A549 (cell line): ENCODE results near the gene COL5A1. TPM values are rescaled to one million over a fixed set of nuclear protein-coding genes. Genes with fewer than 3 reads are reported as not detected.
A peak's percentile ranks its signal among the peaks of the same experiment; 100 is the strongest.

ENCODE experiments used
- ATAC-seq, 2 experiments: fragments of 200-7000 bp in 1 of 2; fragments of >200 bp in 1 of 2; cut with Nextera tagmentation in 1 of 2; cut with Tn5 transposase in 1 of 2; 3 replicates each; pipeline versions ENCODE4 v1.8.0 to v1.9.1; 2018 to 2020; ENCODE audit warnings: mild to moderate bottlenecking in 1 of 2, moderate library complexity in 1 of 2
- CTCF ChIA-PET: fragments of 300-600 bp; sonication (Branson Sonifier 250); formaldehyde crosslinking; extraction: SDS; loops from one replicate; lab custom pipeline; 2021; ENCODE audit warnings: antibody characterized with exemption, inconsistent platforms; lab: Yijun Ruan, JAX
- POLR2A ChIA-PET: fragments of 350-600 bp; formaldehyde crosslinking; extraction: SDS; loops from one replicate; lab custom pipeline; 2021; ENCODE audit warnings: antibody characterized with exemption, inconsistent platforms; lab: Yijun Ruan, JAX
- DNase-seq, 2 experiments: peaks; one replicate each; pipeline versions ENCODE4 v3.0.0 to v3.0.0-alpha.2; 2011 to 2016; ENCODE audit warnings: low read depth in 1 of 2, low spot score in 1 of 2
- FAIRE-seq: peaks from 2 replicates; lab custom pipeline; 2011; peaks lifted over from hg19 to GRCh38; lab: Jason Lieb, UNC
- H3K27ac ChIP-seq, 2 experiments: fragments of >200 bp; sonication (Bioruptor Twin); formaldehyde crosslinking; 3 replicates each; pipeline ENCODE4 v1.5.1; 2016 to 2017
- H3K4me1 ChIP-seq: fragments of >200 bp; sonication (Bioruptor Twin); formaldehyde crosslinking; 3 replicates; pipeline ENCODE4 v1.6.1; 2016
- H3K4me2 ChIP-seq: fragments of >200 bp; sonication (Bioruptor Twin); formaldehyde crosslinking; 3 replicates; pipeline ENCODE4 v1.6.1; 2016
- H3K4me3 ChIP-seq: fragments of >200 bp; sonication (Bioruptor Twin); formaldehyde crosslinking; 3 replicates; pipeline ENCODE4 v1.5.1; 2016
- H3K9me3 ChIP-seq: fragments of >200 bp; sonication (Bioruptor Twin); formaldehyde crosslinking; 3 replicates; pipeline ENCODE4 v1.6.1; 2016
- BCL3 ChIP-seq: fragments of >200 bp; sonication (Bioruptor Twin); formaldehyde crosslinking; IDR thresholded peaks from 3 replicates; pipeline ENCODE4 v1.6.1; 2016
- CBX8 ChIP-seq: fragments of 200-600 bp; sonication (generic); IDR thresholded peaks from 2 replicates; pipeline ENCODE4 v1.6.1; 2016
- CEBPB ChIP-seq, 2 experiments: fragments of >200 bp in 1 of 2; sonication (Bioruptor Twin) in 1 of 2; formaldehyde crosslinking in 1 of 2; IDR thresholded peaks; 2 replicates each; pipeline ENCODE4 v1.6.1; 2012 to 2016
- CHD4 ChIP-seq: fragments of 200-600 bp; sonication (generic); IDR thresholded peaks from 2 replicates; pipeline ENCODE4 v1.6.1; 2016; ENCODE audit warnings: antibody characterized with exemption, mild to moderate bottlenecking, borderline replicate concordance
- CTCF ChIP-seq: fragments of >200 bp; sonication (Bioruptor Twin); formaldehyde crosslinking; IDR thresholded peaks from 3 replicates; pipeline ENCODE4 v1.5.1; 2016
- EHF ChIP-seq: fragments of 250-450 bp; sonication (Bioruptor Pico); IDR thresholded peaks from 2 replicates; pipeline ENCODE4 v1.5.0; 2020; ENCODE audit warnings: mild to moderate bottlenecking
- EP300 ChIP-seq, 2 experiments: fragments of >200 bp; sonication (Bioruptor Twin); formaldehyde crosslinking; IDR thresholded peaks; 2 replicates in 1 of 2; 3 replicates in 1 of 2; pipeline ENCODE4 v1.6.1; 2016 to 2017
- ESRRA ChIP-seq: fragments of 150-350 bp; IDR thresholded peaks from 2 replicates; pipeline ENCODE4 v1.6.1; 2014; ENCODE audit warnings: mild to moderate bottlenecking, low read length, borderline replicate concordance
- FOXS1 ChIP-seq: fragments of 250-450 bp; sonication (Bioruptor Pico); IDR thresholded peaks from 2 replicates; pipeline ENCODE4 v1.5.0; 2020; ENCODE audit warnings: mild to moderate bottlenecking, moderate library complexity
- HDAC2 ChIP-seq: fragments of 200-600 bp; sonication (generic); IDR thresholded peaks from 2 replicates; pipeline ENCODE4 v1.6.1; 2016
- HES2 ChIP-seq: fragments of >200 bp; sonication (Bioruptor Twin); formaldehyde crosslinking; IDR thresholded peaks from 2 replicates; pipeline ENCODE4 v1.6.1; 2016
- HOXA7 ChIP-seq: fragments of 250-450 bp; sonication (Bioruptor Pico); IDR thresholded peaks from 2 replicates; pipeline ENCODE4 v1.5.0; 2020; ENCODE audit warnings: mild to moderate bottlenecking, moderate library complexity
- HOXB13 ChIP-seq: fragments of 250-450 bp; sonication (Bioruptor Pico); IDR thresholded peaks from 2 replicates; pipeline ENCODE4 v1.5.0; 2020; ENCODE audit warnings: low read depth, mild to moderate bottlenecking, moderate library complexity
- HOXB5 ChIP-seq: fragments of 250-450 bp; sonication (Bioruptor Pico); IDR thresholded peaks from 2 replicates; pipeline ENCODE4 v1.5.0; 2020; ENCODE audit warnings: mild to moderate bottlenecking, moderate library complexity
- JUN ChIP-seq, 2 experiments: fragments of >200 bp; sonication (Bioruptor Twin); formaldehyde crosslinking; IDR thresholded peaks; 2 replicates in 1 of 2; 3 replicates in 1 of 2; pipeline ENCODE4 v1.6.1; 2016 to 2017
- KDM1A ChIP-seq: fragments of 200-600 bp; sonication (generic); IDR thresholded peaks from 2 replicates; pipeline ENCODE4 v1.6.1; 2016; ENCODE audit warnings: low read depth, mild to moderate bottlenecking
- NPAS2 ChIP-seq: fragments of 250-450 bp; sonication (Bioruptor Pico); IDR thresholded peaks from 2 replicates; pipeline ENCODE4 v1.8.0; 2022; ENCODE audit warnings: mild to moderate bottlenecking, moderate library complexity, borderline replicate concordance
- RAD21 ChIP-seq, 2 experiments: fragments of >200 bp in 1 of 2; sonication (Bioruptor Twin) in 1 of 2; formaldehyde crosslinking in 1 of 2; IDR thresholded peaks in 1 of 2; conservative IDR thresholded peaks in 1 of 2; 2 replicates in 1 of 2; 3 replicates in 1 of 2; pipeline ENCODE4 v1.6.1; 2012 to 2018; ENCODE audit warnings: inconsistent platforms in 1 of 2
- RFX5 ChIP-seq: fragments of 450-650 bp; IDR thresholded peaks from 2 replicates; pipeline ENCODE4 v1.7.1; 2014; ENCODE audit warnings: antibody characterized with exemption, mild to moderate bottlenecking, moderate library complexity
- RNF2 ChIP-seq: fragments of 200-600 bp; sonication (generic); IDR thresholded peaks from 2 replicates; pipeline ENCODE4 v1.6.1; 2016; ENCODE audit warnings: low read depth, mild to moderate bottlenecking, antibody characterized with exemption, moderate library complexity, borderline replicate concordance
- SMC3 ChIP-seq: fragments of >200 bp; sonication (Bioruptor Twin); formaldehyde crosslinking; IDR thresholded peaks from 3 replicates; pipeline ENCODE4 v1.6.1; 2018; ENCODE audit warnings: inconsistent platforms
- SREBF2 ChIP-seq: fragments of 450-650 bp; IDR thresholded peaks from 2 replicates; pipeline ENCODE4 v1.6.1; 2014; ENCODE audit warnings: mild to moderate bottlenecking, moderate library complexity
- TFCP2L1 ChIP-seq: fragments of 250-450 bp; sonication (Bioruptor Pico); IDR thresholded peaks from 2 replicates; pipeline ENCODE4 v1.5.0; 2021; ENCODE audit warnings: mild to moderate bottlenecking
- ZC3H11A ChIP-seq: fragments of 450-650 bp; IDR thresholded peaks from 2 replicates; pipeline ENCODE4 v1.6.1; 2014; ENCODE audit warnings: antibody characterized with exemption, mild to moderate bottlenecking
- ZFP36 ChIP-seq: fragments of 450-650 bp; IDR thresholded peaks from 2 replicates; pipeline ENCODE4 v1.6.1; 2014; ENCODE audit warnings: borderline replicate concordance; ENCODE audit not compliant: partially characterized antibody
- ZNF302 ChIP-seq: fragments of 250-450 bp; sonication (Bioruptor Pico); IDR thresholded peaks from 2 replicates; pipeline ENCODE4 v1.9.0; 2021; ENCODE audit warnings: inconsistent platforms, mild to moderate bottlenecking, moderate library complexity
- ZSCAN20 ChIP-seq: fragments of 250-450 bp; sonication (Bioruptor Pico); IDR thresholded peaks from 2 replicates; pipeline ENCODE4 v1.8.0; 2022; ENCODE audit warnings: mild to moderate bottlenecking, moderate library complexity
- WGBS: methylation state at CpG from one replicate; pipeline ENCODE4 v1.1.6; 2017; ENCODE audit errors: missing lambda C conversion rate; 5-methylcytosine and 5-hydroxymethylcytosine counted together
- polyA plus RNA-seq, 4 experiments: library from polyadenylated mRNA; depleted of rRNA in 3 of 4; stranded (reverse); fragments of >200 nt; fragmentation: RNase III in 1 of 4; extraction: RNeasy Plus Mini Kit Qiagen cat#74134 plus additional on column Dnase treatment in 1 of 4; gene quantifications; 2 replicates in 3 of 4; 3 replicates in 1 of 4; pipeline ENCODE4 v1.2.3, GENCODE V29; 2011 to 2017

COL5A1 gene
- polyA plus RNA-seq, 2 of the 4 experiments (the other 2 are of a cell fraction): 16.1 to 67.5 TPM

GRCh38 chr9:134698587-134699342 lies 57.2 kb downstream of the COL5A1 start:
- H3K4me1 ChIP-seq: peaks cover 11% of the 10 kb centered on the region
- peak overlapping the region; percentile 62 to 78; a peak in 5 of 6 replicates for H3K27ac ChIP-seq
- CTCF ChIA-PET: interaction anchor here (0.5 to 4.3 kb wide), 27 partner anchors 8 to 388 kb away, joined by 3 to 26 read pairs (median 5); no protein-coding TSS in a partner anchor
- H3K4me2 ChIP-seq: no peak overlapping the region
- H3K9me3 ChIP-seq: no peaks in the 10 kb centered on the region
- 43% methylated on average over 18 of the region's 19 CpGs for whole genome bisulfite sequencing
- TF ChIP-seq SREBF2: no peak
- TF ChIP-seq CTCF: peak; percentile 82
- no peak for TF ChIP-seq FOXS1 (CRISPR knock-in tag)
- no peak for TF ChIP-seq EP300 (IDR thresholded peaks at IDR 0.05)
- TF ChIP-seq SMC3: peak; percentile 70
- no peak for TF ChIP-seq ZNF302
- no peak for TF ChIP-seq HDAC2
- TF ChIP-seq KDM1A: no peak
- TF ChIP-seq HES2: no peak
- peak; percentile 88 to 90 for TF ChIP-seq RAD21 (conservative IDR thresholded peaks at IDR 0.05 in 1 of 2, IDR thresholded peaks at IDR 0.05 in 1 of 2)
- TF ChIP-seq ZSCAN20: no peak
- peak; percentile 83 to 92 for ATAC-seq
- peak; percentile 74 to 81 for DNase-seq
- POLR2A ChIA-PET: no interaction called here
- no peak for FAIRE-seq
- H3K4me3 ChIP-seq: no peak overlapping the region

- H3K4me1 ChIP-seq: peaks cover 11% of the 10 kb centered on the region
- FAIRE-seq: no peak
- no peak for ATAC-seq
- TF ChIP-seq ZSCAN20 (no peak), RAD21 (conservative IDR thresholded peaks at IDR 0.05 in 1 of 2, IDR thresholded peaks at IDR 0.05 in 1 of 2) (no peak), ZNF302 (no peak), RNF2 (no peak), CEBPB (IDR thresholded peaks at IDR 0.05) (no peak), CHD4 (no peak), ZFP36 (no peak), HOXA7 (CRISPR knock-in tag) (no peak), KDM1A (no peak), JUN (IDR thresholded peaks at IDR 0.05) (no peak), HOXB5 (CRISPR knock-in tag) (no peak), HOXB13 (CRISPR knock-in tag) (no peak)
- TF ChIP-seq, all 56 proteins: peak for 0
- no peaks in the 10 kb centered on the region for H3K9me3 ChIP-seq
- no peak overlapping the region for H3K4me2 ChIP-seq
- WGBS: 93% methylated on average over 6 of the region's 6 CpGs
- DNase-seq: no peak
- POLR2A ChIA-PET: no interaction called here
- no peak overlapping the region for H3K4me3 ChIP-seq
- H3K27ac ChIP-seq: 0 out of 6 replicates have a peak overlapping the region, but pooled peaks of 1 of the 2 experiments have one; percentile 4
- CTCF ChIA-PET: interaction anchor here (0.8 to 4.3 kb wide), 5 partner anchors 10 to 256 kb away, joined by 5 to 26 read pairs (median 9); no protein-coding TSS in a partner anchor
These were observed 57.7 kb downstream of the COL5A1 start for GRCh38 chr9:134699343-134699740.

- H3K27ac ChIP-seq: no peak overlapping the region
- 86% methylated on average over 29 of the region's 30 CpGs for WGBS
- DNase-seq: no peak
- no peaks in the 10 kb centered on the region for H3K9me3 ChIP-seq
- H3K4me3 ChIP-seq: no peak overlapping the region
- H3K4me2 ChIP-seq: no peak overlapping the region
- ATAC-seq: no peak
- FAIRE-seq: no peak
- POLR2A ChIA-PET: no interaction called here
- peaks cover 11% of the 10 kb centered on the region for H3K4me1 ChIP-seq
- CTCF ChIA-PET: interaction anchor here (0.5 to 4.3 kb wide), 4 partner anchors 11 to 531 kb away, joined by 3 to 24 read pairs (median 12); no protein-coding TSS in a partner anchor
- TF ChIP-seq HOXA7 (CRISPR knock-in tag): no peak
- no peak for TF ChIP-seq EHF (CRISPR knock-in tag)
- TF ChIP-seq TFCP2L1 (CRISPR knock-in tag): no peak
- TF ChIP-seq RFX5: no peak
- no peak for TF ChIP-seq JUN (IDR thresholded peaks at IDR 0.05)
- no peak for TF ChIP-seq CTCF
- no peak for TF ChIP-seq NPAS2 (CRISPR knock-in tag)
- TF ChIP-seq ESRRA: no peak
- TF ChIP-seq BCL3: no peak
- TF ChIP-seq ZFP36: no peak
- TF ChIP-seq ZC3H11A: no peak
- no peak for TF ChIP-seq RNF2
- no peak for TF ChIP-seq CBX8
- TF ChIP-seq KDM1A: no peak
These were observed 59.2 kb downstream of the COL5A1 start for GRCh38 chr9:134700636-134701350.
